HG02623 (cell line): ENCODE measurements around the gene RPP14.
A peak's percentile ranks its signal among the peaks of the same experiment; 100 is the strongest.
"Not testable (repeated sequence)": the region's sequence is repeated elsewhere in the genome, so short reads cannot be mapped to it uniquely, and the experiment has no call there.

Source experiments
- ATAC-seq: cut with Tn5 transposase; IDR thresholded peaks from one replicate; pipeline ENCODE4 v1.9.1; 2021; ENCODE audit warnings: moderate library complexity; ENCODE audit not compliant: unreplicated experiment

The RPP14 gene

GRCh38 chr3:58331593-58332152 is 25.6 kb downstream of the RPP14 start:
- ATAC-seq: no peak

GRCh38 chr3:58332575-58333188 is 26.6 kb downstream of the RPP14 start, which contains the start of gene PXK:
PXK (plus strand) TSS chr3:58332892; CDS start chr3:58332989, 97 bp downstream.
- ATAC-seq: peak; percentile 95

- peak; percentile 22 for ATAC-seq
Measured at GRCh38 chr3:58333206-58334012, 27.4 kb downstream of the RPP14 start.

GRCh38 chr3:58334013-58334321 is 27.9 kb downstream of the RPP14 start:
- ATAC-seq: no peak

GRCh38 chr3:58334506-58334884 is 28.4 kb downstream of the RPP14 start:
- ATAC-seq: no peak

GRCh38 chr3:58335652-58335947 is 29.6 kb downstream of the RPP14 start:
- no peak for ATAC-seq

- ATAC-seq: no peak
Measured at GRCh38 chr3:58336135-58336882, 30.3 kb downstream of the RPP14 start.

GRCh38 chr3:58337190-58337589 is 31.1 kb downstream of the RPP14 start:
- ATAC-seq: no peak

GRCh38 chr3:58339146-58339545 is 33.1 kb downstream of the RPP14 start:
- ATAC-seq: not testable (repeated sequence)

- no peak for ATAC-seq
Measured at GRCh38 chr3:58340594-58341244, 34.7 kb downstream of the RPP14 start.

GRCh38 chr3:58341376-58341775 is 35.3 kb downstream of the RPP14 start:
- no peak for ATAC-seq

- ATAC-seq: no peak
Measured at GRCh38 chr3:58342676-58343075, 36.6 kb downstream of the RPP14 start.

- ATAC-seq: no peak
Measured at GRCh38 chr3:58345457-58345856, 39.4 kb downstream of the RPP14 start.

- ATAC-seq: no peak
Measured at GRCh38 chr3:58346368-58346767, 40.3 kb downstream of the RPP14 start.

- no peak for ATAC-seq
Measured at GRCh38 chr3:58347984-58348383, 41.9 kb downstream of the RPP14 start.

GRCh38 chr3:58349792-58350626 is 44.0 kb downstream of the RPP14 start:
- peak; percentile 88 for ATAC-seq

GRCh38 chr3:58350627-58351013 is 44.6 kb downstream of the RPP14 start:
- no peak for ATAC-seq

GRCh38 chr3:58351920-58352319 is 45.9 kb downstream of the RPP14 start:
- ATAC-seq: no peak

GRCh38 chr3:58352626-58353025 is 46.6 kb downstream of the RPP14 start:
- ATAC-seq: no peak
